Umbilical cord (tissue), 2 donors: ENCODE measurements around the gene LINC00237. TPM values are rescaled to one million over a fixed set of nuclear protein-coding genes. Genes with fewer than 3 reads are reported as not detected.

Experiments
- DNase-seq: peaks from one replicate; pipeline ENCODE4 v3.0.0-alpha.2; 2015; ENCODE audit warnings: low spot score
- total RNA-seq: library from RNA; depleted of rRNA; stranded (reverse); fragments of >200 nt; gene quantifications from one replicate; pipeline ENCODE4 v1.2.3, GENCODE V29; 2014; ENCODE audit warnings: low replicate concordance; ENCODE audit not compliant: insufficient read depth

LINC00237 gene
- 4.3 TPM for total RNA-seq

DNA sequence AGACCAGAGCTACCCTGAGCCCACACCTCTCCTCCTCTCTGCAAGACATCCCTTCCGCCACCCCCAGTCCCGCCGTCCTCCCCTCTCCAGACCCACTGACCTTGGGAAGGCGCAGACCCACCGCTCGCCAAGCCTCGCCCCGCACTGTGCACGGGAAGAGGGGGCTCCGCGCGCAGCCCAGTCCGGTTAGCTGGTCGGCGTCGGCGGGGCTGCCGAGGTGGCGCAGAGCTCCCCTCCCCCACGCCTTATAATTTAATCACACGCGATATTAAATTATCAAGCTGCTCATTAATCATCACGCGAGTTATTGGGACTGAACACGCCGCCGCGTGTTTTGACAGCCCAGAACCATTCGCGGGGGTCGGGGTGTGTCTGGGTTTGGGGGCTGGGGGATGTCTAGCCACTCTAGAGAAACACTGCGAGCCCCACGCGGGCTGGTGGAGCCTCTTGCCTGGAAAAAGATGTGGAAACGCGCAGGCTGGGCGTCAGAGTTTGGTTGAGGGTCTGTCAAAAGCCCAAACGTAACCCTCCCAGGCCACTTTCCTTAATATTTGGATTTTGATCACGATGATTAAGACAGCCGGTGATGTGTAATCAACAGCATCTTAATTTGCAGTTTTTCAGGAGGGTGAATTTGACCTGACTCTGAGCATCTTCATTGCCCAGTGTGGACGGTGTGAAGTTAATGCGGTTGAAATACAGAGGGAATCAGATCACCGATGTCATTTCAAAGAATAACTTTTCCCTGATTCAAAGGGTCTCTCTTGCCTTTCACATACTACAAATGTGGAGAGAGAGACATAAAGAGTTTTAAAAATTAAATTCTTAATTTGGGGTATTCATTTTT lies at the start of gene LINC00237:
TSS of gene LINC00237 (minus strand) at position 188 of the 847 bp plus-strand sequence.
- no peak for DNase-seq

DNA sequence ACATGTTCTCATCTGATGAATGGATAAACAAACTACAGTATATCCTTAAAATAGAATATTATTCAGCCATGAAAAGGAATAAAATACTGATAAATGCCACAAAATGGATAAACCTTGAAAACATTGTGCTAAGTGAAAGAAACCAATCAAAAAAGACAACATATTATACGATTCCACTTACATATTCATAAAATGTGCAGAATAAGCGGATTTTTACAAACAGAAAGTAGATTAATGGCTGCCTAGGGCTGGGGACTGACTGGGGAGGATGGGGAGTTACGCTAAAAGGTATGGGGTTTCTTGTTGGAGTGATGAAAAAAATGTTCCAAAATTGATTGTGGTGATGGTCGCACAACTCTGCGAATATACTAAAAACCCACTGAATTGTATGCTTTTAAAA lies 49.1 kb upstream of the LINC00237 start:
- DNase-seq = no peak

DNA sequence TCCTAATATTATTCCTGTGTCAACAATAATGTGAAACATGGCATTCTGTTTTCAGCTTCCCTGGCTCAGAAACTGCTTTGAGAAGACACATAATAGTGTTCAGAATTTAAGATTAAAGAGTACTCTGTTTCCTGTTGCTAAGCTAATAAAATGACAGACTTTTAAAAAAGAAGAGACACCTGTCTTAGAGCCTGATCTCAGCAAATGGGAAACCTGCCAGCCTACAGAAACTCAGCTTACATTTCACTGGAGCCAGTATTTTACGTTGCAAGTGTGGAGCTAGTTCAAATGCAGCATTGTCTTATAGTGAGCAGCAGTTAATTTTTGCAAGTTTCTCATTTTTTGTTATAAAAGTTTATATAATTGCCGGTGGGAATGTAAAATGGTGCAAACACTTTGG lies 48.5 kb upstream of the LINC00237 start:
- no peak for DNase-seq

- DNase-seq = no peak
These were observed 45.6 kb upstream of the LINC00237 start for GRCh38 chr20:21151791-21152190.

DNA sequence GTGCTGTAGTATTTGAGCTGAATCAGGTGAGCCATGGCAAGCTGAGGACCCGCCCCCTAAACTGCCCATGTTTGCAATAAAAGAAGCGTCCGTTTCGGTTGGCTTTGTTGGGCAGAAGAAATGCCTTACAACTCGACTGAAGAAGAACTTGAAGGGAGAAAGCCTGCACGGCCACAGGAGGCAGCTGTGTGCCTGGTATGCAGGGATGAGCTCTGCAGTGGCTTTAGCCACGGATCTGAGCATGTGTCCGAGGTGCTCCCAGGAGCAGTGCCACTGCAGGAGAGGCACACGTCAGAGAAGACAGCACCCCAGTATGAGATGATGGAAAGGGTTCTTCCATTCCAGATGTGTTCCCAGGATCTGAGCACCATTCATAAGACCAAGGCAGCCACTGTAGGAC lies 43.2 kb upstream of the LINC00237 start:
- DNase-seq = no peak

DNA sequence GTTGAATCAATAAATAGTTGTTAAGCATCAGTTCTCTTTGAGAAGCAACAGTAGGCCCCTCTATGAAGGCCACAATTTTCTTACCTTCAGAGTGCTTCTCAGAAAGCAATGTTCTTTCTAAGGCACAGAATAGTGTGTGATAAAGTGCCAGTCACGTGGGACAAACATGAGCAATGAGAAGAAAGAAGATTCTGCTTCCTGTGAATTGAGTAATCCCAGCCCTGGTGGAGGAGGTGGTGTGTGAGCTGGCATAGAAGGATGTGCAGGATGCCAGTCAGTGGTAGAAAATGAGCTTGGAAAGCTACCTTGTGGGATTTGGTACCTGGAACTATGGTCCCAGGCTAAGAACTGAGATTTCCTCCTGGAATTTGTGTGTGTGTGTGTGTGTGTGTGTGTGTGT lies 41.4 kb upstream of the LINC00237 start:
- DNase-seq = no peak

DNA sequence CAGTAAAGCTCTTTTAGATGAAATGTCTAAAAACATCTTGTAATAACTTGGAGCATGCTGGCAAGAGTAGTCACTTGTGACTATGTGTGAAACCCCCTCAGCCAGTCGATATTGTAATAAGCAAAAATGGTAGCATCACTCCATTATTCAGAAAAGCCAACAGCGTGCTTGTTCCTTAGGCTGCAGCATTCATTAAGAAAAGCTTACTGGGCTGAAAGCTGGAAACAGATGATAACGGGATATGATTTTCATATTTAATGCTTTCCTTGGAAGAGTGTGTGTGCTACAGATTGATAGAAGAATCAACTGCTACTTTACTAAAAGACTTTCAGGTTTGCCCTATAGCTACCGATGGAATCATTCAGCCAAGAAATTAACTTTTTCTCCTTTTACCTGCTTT lies 40.1 kb upstream of the LINC00237 start:
- DNase-seq = peak; percentile 3

GRCh38 chr20:21145424-21145823 lies 39.3 kb upstream of the LINC00237 start:
- DNase-seq = no peak

GRCh38 chr20:21143194-21143890 lies 37.2 kb upstream of the LINC00237 start:
- no peak for DNase-seq

GRCh38 chr20:21141825-21142224 lies 35.7 kb upstream of the LINC00237 start:
- DNase-seq = no peak

DNA sequence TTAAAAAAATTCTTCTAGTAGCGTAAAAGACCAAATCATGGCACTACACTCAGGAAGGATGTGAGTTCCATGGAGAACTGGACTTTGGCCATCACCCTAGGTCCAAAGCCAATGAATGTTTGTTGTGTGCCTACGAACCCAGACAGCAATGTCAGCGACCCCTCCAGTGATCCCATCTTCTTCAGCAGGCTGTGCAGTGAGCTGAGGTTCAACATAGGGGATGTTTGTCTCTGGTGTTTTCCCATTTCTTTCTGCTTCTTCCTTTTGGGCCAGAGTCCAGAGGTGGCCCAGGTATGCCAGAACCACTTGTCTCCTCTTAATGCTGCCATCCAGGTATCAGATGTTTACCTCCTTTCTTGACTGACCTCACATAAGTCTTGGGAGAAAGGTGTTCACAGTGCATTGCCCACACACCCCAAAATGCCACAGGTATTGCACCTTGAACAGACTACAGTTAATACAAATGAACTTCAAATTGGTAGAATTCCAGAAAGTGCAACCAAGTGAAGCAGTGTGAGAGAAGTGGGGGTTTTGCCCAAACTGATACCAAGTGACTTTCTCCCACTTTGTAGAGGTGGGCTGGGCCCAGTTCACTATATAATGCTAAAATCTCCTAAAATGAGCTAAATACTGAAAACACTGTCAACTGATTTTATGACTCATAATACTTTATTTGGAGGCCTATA lies 33.9 kb upstream of the LINC00237 start:
- no peak for DNase-seq

GRCh38 chr20:21137078-21137477 lies 30.9 kb upstream of the LINC00237 start:
- no peak for DNase-seq

GRCh38 chr20:21136015-21136732 lies 30.0 kb upstream of the LINC00237 start:
- no peak for DNase-seq

DNA sequence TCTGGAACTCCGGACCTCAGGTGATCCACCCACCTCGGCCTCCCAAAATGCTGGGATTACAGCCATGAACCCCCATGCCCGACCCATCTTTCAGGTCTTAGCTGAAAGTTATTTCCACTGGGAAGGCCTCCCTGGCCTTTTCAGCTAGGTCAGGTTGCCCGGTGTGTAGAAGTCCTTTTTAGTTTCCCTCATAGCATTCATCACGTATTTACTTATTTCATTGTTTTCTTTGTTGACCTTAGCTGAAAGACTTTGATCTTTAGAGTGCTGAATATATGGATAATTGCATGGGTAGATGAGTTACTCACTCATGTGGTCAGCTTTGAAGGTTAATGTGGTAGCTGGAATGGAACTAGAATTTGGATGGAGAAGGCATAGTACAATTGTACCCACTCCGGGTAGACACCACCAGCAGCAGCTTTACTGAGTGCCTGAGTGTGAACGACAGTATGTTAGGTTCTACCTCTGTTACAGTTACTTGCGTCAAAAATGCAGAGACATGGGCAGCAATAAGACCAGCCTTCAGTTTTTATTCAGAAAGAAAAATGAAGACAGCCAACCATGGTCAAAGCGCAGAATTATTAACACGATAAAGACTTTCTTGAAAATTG lies 28.8 kb upstream of the LINC00237 start:
- DNase-seq = no peak

DNA sequence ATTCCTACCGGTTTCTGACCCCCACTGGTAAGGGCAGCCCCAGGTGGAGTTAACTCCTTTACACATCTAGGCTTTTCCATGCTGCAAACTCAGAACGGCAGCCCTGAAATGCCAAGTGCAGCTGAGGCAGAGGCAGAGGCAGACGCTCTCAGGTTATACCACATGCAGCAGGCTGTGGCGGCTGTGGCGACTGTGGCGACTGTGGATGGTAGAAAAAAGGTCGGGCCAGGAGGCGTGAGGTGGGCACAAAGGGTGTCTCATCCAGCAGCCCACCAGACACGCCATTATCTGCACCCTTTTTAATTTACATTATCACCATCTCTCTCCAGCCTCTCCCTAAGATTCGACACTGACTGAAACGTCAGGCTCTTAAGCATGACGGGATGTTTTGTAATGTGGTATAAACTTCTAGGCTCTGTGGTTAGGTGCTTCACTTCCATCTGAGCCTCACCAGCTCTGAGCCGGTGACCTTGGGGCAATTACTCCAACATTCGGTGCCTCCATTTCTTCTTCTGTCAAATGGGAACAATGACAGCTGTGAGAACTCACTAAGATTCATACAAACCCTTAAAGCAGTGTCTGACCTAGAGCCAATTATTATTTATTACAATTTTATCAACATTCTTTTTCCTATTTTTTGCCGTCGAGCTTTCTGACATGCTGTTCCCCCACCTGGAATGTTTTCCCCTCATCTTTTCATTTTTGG lies 27.9 kb upstream of the LINC00237 start:
- DNase-seq = no peak

DNA sequence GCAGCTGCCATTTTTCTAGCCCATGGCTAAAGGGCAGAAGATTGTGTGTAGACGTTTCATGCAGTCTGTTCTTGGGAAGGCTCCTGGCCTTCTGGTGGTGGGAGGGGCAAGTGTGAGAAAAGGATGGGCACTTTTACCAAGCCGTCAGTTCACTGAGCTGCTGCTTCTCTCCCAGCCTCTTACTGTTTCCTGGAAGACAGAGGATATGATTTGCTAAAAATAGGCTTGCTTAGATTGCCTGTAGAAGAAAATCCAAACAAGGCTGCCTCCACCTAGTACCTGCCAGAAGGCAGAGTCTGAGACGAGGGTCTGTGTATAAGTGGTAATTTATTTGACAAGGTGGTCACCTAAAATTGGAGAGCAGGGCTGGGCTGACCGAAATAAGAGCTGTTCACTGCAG lies 27.2 kb upstream of the LINC00237 start:
- DNase-seq = no peak

DNA sequence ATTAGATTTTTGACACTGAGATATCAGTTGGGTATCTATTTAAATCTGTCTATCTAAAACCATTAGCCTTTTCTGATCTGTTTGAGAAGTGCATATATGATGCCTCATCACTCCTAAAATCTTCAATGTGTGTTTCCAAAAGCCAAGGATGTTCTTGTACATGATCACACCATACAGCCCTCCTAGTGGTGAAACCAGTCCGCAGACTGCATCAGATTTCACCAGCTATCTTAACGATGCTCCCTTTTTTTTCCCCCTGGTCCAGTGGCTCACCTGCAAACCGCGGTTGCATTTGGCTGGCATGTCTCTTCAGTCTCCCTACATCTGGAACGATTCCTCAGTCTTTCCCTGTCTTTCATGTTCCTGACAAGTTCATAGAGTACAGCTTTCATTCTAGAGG lies 23.7 kb upstream of the LINC00237 start:
- DNase-seq = no peak

DNA sequence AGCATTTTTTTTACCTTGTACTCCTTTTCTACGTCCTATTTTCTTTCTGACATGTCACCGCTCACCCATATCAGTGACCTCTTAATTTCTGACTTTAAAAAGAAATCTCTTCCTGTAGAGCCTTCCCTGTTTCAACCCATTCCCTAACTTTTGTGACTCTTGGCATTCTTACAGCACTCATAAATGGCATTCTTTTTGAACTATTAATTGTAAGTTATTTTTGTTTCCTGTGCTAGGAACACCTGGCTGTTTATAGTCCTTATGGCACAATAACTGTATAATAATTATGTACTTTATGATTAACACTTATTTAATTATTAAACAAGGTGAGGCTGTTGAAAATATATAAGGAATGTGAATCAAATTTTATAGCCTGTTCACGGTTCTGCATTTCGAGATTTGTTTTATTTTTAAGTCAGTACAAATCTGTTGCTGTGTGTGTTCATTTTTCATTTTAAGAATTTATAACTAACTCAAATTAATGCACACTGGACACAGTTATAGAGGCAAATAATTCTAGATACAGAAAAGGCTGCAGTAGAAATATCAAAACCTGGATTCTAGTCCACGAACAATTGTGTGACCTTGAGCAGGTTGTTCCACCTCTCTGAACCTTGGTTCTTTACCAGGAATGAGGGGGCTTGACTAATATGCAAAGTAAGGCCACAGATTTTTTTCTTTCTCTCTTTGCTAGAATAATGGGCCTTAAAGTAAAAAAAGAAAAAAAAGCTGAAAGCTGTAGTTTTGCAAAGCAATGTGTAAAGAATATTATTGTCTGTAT lies 21.2 kb upstream of the LINC00237 start:
- no peak for DNase-seq

- peak; percentile 27 for DNase-seq
These were observed 20.4 kb upstream of the LINC00237 start for GRCh38 chr20:21126581-21126870.
